ENCODE measurements around the gene ACVRL1. TPM values are rescaled to one million over a fixed set of nuclear protein-coding genes. Genes with fewer than 3 reads are reported as not detected.

The ACVRL1 gene
- total and polyA plus RNA-seq, 9 of the 15 experiments (the other 6 are each of a cell fraction or from before 2014, with no cell fraction given), result 0.07 to 1.4 (median 0.30) TPM

- in situ Hi-C loops (cut with MboI), result no loop called here
- H3K4me3 ChIP-seq, result no peak overlapping the region
- no peaks in the 10 kb centered on the region; the same call in 1 of the 2 replicates for H3K9me3 ChIP-seq (replicated peaks; ENCODE audit: control insufficient read depth, insufficient read depth, low read depth, low read length)
- H3K9ac ChIP-seq (ENCODE audit: insufficient read depth in 1 of 2, low read depth in 2 of 2, low read length in 2 of 2), result peak overlapping the region in 1 of 2 experiments; percentile 28; a peak in 3 of 4 replicates
- FAIRE-seq (no peak), ATAC-seq (peak; percentile 10), DNase-seq (ENCODE audit: extremely low read depth in 1 of 4, low spot score in 3 of 4) (peak in 1 of 4 experiments; percentile 25)
- no peaks in the 10 kb centered on the region for H3K36me3 ChIP-seq (ENCODE audit: control insufficient read depth, insufficient read depth, low read length)
- peak overlapping the region; percentile 79 for H3K4me2 ChIP-seq (ENCODE audit: insufficient read depth, low read length)
- H3K9me1 ChIP-seq (ENCODE audit: control insufficient read depth, insufficient read depth, low read length), result no peaks in the 10 kb centered on the region
- CTCF ChIA-PET (ENCODE audit: low intra/inter-chr PET ratio), result no interaction called here
- no peaks in the 10 kb centered on the region for H3K27me3 ChIP-seq (ENCODE audit: control insufficient read depth in 2 of 2, insufficient read depth in 2 of 2, low read length in 2 of 2)
- WGBS (ENCODE audit: insufficient coverage, low coverage, missing lambda C conversion rate), result 63% methylated on average over 10 of the region's 23 CpGs
- no peaks in the 10 kb centered on the region for H4K20me1 ChIP-seq (replicated peaks; ENCODE audit: control insufficient read depth, insufficient read depth, low read length)
- POLR2A ChIA-PET, result interaction anchor here (1.2 to 2.0 kb wide), 4 partner anchors 8 to 32 kb away, joined by 3 to 6 read pairs (median 4); no protein-coding TSS in a partner anchor
- no TSS peak for BruUV-seq (replicated peaks)
- intact Hi-C loops (cut with micrococcal nuclease), result no loop called here
- H2AFZ ChIP-seq (ENCODE audit: low read depth, low read length), result peak overlapping the region; percentile 82
- TF ChIP-seq SMARCA5 (IDR thresholded peaks at IDR 0.05) (0 out of 2 replicates have a peak, but pooled peaks have one; percentile 2), TARDBP (IDR thresholded peaks at IDR 0.05) (no peak), POLR2H (tag; IDR thresholded peaks at IDR 0.05; ENCODE audit: low read depth) (no peak), HCFC1 (IDR thresholded peaks at IDR 0.05; ENCODE audit: low read depth, low read length) (no peak)
- peak overlapping the region; percentile 90 for H3K27ac ChIP-seq (ENCODE audit: extremely low read depth, low read depth, low read length)
- H3K79me2 ChIP-seq (ENCODE audit: control insufficient read depth, insufficient read depth, low read length), result no peaks in the 10 kb centered on the region
- peaks cover 43 to 47% of the 10 kb centered on the region in 2 experiments for H3K4me1 ChIP-seq (replicated peaks in 1 of 2; ENCODE audit: control insufficient read depth in 2 of 2, insufficient read depth in 2 of 2, low read length in 2 of 2)
These were observed 748 bp upstream of the ACVRL1 start for GRCh38 chr12:51906430-51907082.

- H3K36me3 ChIP-seq (ENCODE audit: control insufficient read depth, insufficient read depth, low read length), result no peaks in the 10 kb centered on the region
- FAIRE-seq (no peak), ATAC-seq (no peak), DNase-seq (ENCODE audit: extremely low read depth in 1 of 4, low spot score in 3 of 4) (no peak)
- H3K4me1 ChIP-seq (replicated peaks in 1 of 2; ENCODE audit: control insufficient read depth in 2 of 2, insufficient read depth in 2 of 2, low read length in 2 of 2), result peaks cover 56 to 59% of the 10 kb centered on the region in 2 experiments
- H3K9me3 ChIP-seq (replicated peaks; ENCODE audit: control insufficient read depth, insufficient read depth, low read depth, low read length), result no peaks in the 10 kb centered on the region; the same call in 1 of the 2 replicates
- no TSS peak for BruUV-seq (replicated peaks)
- intact Hi-C loops (cut with micrococcal nuclease), result no loop called here
- no peak overlapping the region for H3K4me2 ChIP-seq (ENCODE audit: insufficient read depth, low read length)
- 0 out of 4 replicates have a peak overlapping the region, but pooled peaks of 1 of the 2 experiments have one; percentile 11 for H3K9ac ChIP-seq (ENCODE audit: insufficient read depth in 1 of 2, low read depth in 2 of 2, low read length in 2 of 2)
- H3K4me3 ChIP-seq, result no peak overlapping the region
- H2AFZ ChIP-seq (ENCODE audit: low read depth, low read length), result no peak overlapping the region
- in situ Hi-C loops (cut with MboI), result no loop called here
- CTCF ChIA-PET (ENCODE audit: low intra/inter-chr PET ratio), result no interaction called here
- H3K79me2 ChIP-seq (ENCODE audit: control insufficient read depth, insufficient read depth, low read length), result no peaks in the 10 kb centered on the region
- no peaks in the 10 kb centered on the region for H3K27me3 ChIP-seq (ENCODE audit: control insufficient read depth in 2 of 2, insufficient read depth in 2 of 2, low read length in 2 of 2)
- TF ChIP-seq ATF7 (IDR thresholded peaks at IDR 0.05) (no peak), TFAP4 (CRISPR knock-in tag; IDR thresholded peaks at IDR 0.05; ENCODE audit: borderline replicate concordance) (0 out of 2 replicates have a peak, but pooled peaks have one; percentile 13)
- WGBS (ENCODE audit: insufficient coverage, low coverage, missing lambda C conversion rate), result 73% methylated on average over 7 of the region's 7 CpGs
- no peaks in the 10 kb centered on the region for H4K20me1 ChIP-seq (replicated peaks; ENCODE audit: control insufficient read depth, insufficient read depth, low read length)
- no peaks in the 10 kb centered on the region for H3K9me1 ChIP-seq (ENCODE audit: control insufficient read depth, insufficient read depth, low read length)
- POLR2A ChIA-PET, result interaction anchor here (0.6 to 1.0 kb wide), 3 partner anchors 10 to 702 kb away, joined by 3 to 4 read pairs (median 3); no protein-coding TSS in a partner anchor
- no peak overlapping the region for H3K27ac ChIP-seq (ENCODE audit: extremely low read depth, low read depth, low read length)
These were observed 637 bp downstream of the ACVRL1 start for GRCh38 chr12:51907856-51908425.
